ENCODE results near the gene C2orf72. TPM values are rescaled to one million over a fixed set of nuclear protein-coding genes. Genes with fewer than 3 reads are reported as not detected.

C2orf72 gene
- total and polyA plus RNA-seq, 11 donors, result 0.07 to 0.20 (median 0.08) TPM; not detected in 5

GRCh38 chr2:231046916-231047273 is 9.6 kb downstream of the C2orf72 start:
- 75 to 88% (median 79%) methylated on average over 5 of the region's 5 CpGs for WGBS, 4 donors
- TF ChIP-seq POLR2A (IDR thresholded peaks at IDR 0.05) (no peak), CTCF (IDR thresholded peaks at IDR 0.05) (no peak)
- Histone ChIP-seq H3K4me3 (no peak overlapping the region), H3K27me3 (peaks cover 0 to 20% (median 0%) of the 10 kb centered on the region in 9 donors), H3K36me3 (no peaks in the 10 kb centered on the region), H3K9me3 (no peaks in the 10 kb centered on the region), H3K27ac (no peak overlapping the region), H3K4me1 (no peaks in the 10 kb centered on the region)
- intact Hi-C loops (cut with DNase I), result no loop called here
- ATAC-seq (no peak), DNase-seq (no peak)

GRCh38 chr2:231047274-231047922 is 10.1 kb downstream of the C2orf72 start:
- Histone ChIP-seq H3K9me3 (no peaks in the 10 kb centered on the region), H3K27ac (no peak overlapping the region), H3K27me3 (peaks cover 0 to 16% (median 0%) of the 10 kb centered on the region in 9 donors), H3K4me3 (no peak overlapping the region), H3K4me1 (peaks cover 0 to 4% (median 3%) of the 10 kb centered on the region in 12 donors), H3K36me3 (no peaks in the 10 kb centered on the region)
- ATAC-seq, result no peak
- DNase-seq, result no peak
- TF ChIP-seq POLR2A (IDR thresholded peaks at IDR 0.05) (no peak), CTCF (IDR thresholded peaks at IDR 0.05) (no peak)
- WGBS, 4 donors, result 30 to 49% (median 41%) methylated on average over 4 to 8 of the region's 8 CpGs
- intact Hi-C loops (cut with DNase I), result no loop called here

GRCh38 chr2:231047923-231048915 is 10.9 kb downstream of the C2orf72 start:
- no peak overlapping the region for H3K27ac ChIP-seq
- H3K27me3 ChIP-seq, result peaks cover 0 to 16% (median 0%) of the 10 kb centered on the region in 9 donors
- no peaks in the 10 kb centered on the region for H3K36me3 ChIP-seq
- H3K4me3 ChIP-seq, result no peak overlapping the region
- no peak for ATAC-seq
- no peaks in the 10 kb centered on the region for H3K9me3 ChIP-seq
- DNase-seq, result no peak
- TF ChIP-seq POLR2A (IDR thresholded peaks at IDR 0.05), result no peak
- no peak for TF ChIP-seq CTCF (IDR thresholded peaks at IDR 0.05)
- WGBS, 4 donors, result 64 to 80% (median 72%) methylated on average over 9 to 10 of the region's 10 CpGs
- peaks cover 0 to 8% (median 4%) of the 10 kb centered on the region in 12 donors for H3K4me1 ChIP-seq
- intact Hi-C loops (cut with DNase I), result no loop called here

Measured in heart left ventricle (tissue), 16 donors.